GM19025 (cell line): Measurements from ENCODE around the gene ABCB11.

Experiments used
- ATAC-seq: cut with Tn5 transposase; IDR thresholded peaks from one replicate; pipeline ENCODE4 v1.9.1; 2021; ENCODE audit warnings: mild to moderate bottlenecking, low read depth, moderate library complexity; ENCODE audit not compliant: unreplicated experiment

The ABCB11 gene

DNA sequence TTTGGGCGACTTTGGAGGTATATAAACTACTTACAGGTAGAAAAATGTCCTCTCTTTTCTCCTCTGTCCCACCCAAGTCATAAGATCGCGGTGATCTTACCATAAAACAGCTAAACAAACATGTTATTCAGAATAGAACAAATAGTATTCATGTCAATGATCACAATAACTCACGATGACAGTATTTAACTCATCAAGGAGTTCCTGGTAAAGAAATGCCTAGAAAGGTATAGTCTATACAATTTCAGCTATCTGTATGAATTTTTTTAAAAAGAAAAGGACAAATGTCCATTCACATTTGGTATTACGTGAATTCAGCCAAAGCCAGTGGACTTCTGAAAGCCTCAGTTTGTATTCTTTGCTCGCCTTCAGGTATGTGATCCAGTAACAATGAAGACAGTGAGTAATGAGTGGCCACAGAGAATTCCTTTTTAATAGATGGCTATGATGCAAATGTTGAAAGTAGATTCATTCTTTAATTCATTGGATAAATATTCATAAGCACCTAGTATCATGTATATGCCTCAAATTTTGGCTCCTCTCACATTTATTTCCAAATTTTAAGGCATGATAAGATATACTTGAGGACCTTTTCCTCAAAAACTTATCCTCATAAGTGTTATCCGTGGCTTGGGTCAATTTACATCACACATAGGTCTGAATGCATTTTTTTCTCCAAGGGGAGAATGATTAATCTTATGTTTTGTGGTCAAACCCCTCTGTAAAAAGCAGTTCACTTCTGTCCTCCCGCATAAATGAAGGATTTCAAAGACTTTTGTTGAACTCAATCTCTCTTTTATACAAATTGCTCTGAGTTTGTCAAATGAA, 20.3 kb downstream of the ABCB11 start:
- no peak for ATAC-seq

DNA sequence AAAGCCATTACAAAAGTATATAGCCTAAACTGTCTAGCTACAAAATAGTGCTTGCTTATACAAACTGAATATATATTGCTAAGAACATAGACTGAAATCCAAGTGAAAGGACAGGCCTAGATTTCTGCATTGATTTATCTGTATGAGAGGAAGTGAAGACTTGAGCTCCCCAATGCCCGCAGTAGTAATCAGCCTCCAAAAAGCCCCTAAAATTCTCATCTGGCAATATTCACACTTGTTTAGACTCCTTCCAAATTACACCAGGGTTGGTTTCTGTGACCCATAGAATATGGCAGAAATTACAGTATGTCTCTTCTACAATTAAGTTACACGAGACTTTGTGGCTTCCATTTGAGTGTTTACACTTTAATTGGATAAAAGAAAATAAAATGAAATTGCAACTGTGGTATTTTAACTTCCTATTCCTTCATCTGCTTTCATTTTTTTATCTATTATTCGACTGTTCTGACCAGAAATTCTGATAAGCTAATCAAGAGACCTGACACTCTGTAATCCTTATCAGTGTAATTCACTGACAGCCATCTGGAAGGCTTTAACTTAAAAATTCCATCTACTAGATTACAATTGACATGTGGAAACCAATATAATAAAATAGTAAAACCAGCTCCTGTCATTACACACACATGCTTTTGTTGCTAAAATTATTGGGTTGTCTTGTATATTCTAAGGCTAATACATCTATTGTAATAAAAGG, 21.1 kb downstream of the ABCB11 start:
- ATAC-seq, result no peak

DNA sequence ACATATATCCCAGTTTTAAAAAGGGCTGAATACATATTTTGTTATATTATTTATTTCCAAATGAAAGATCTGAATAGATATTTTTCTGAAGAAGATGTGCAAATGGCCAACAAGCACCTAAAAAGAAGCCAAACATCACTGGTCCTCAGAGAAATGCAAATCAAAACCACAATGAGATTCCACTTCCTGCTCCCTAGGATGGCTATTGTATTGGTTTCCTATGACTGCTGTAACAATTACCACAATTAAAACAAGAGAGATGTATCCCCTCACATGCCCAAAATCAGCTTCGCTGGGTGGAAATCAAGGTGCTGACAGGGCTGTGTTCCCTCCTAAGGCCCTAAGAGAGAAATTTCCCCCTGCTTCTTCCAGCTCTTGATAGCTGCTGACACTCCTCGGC, 23.2 kb downstream of the ABCB11 start:
- ATAC-seq, result no peak

DNA sequence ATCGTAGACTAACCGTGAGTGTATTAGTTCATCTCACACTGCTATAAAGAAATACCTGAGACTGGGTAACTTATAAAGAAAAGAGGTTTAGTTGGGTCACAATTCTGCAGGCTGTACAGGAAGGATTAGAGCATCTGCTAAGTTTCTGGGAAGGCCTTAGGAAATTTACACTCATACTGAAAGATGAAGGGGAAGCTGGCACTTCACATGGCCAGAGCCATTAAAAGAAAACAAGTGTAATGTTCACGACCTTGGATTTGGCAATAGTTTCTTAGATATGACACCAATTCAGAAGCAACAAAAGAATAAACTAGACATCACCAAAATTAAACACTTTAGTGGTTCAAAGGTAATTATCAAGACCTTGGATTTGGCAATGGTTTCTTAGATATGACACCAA, 23.8 kb downstream of the ABCB11 start:
- no peak for ATAC-seq

DNA sequence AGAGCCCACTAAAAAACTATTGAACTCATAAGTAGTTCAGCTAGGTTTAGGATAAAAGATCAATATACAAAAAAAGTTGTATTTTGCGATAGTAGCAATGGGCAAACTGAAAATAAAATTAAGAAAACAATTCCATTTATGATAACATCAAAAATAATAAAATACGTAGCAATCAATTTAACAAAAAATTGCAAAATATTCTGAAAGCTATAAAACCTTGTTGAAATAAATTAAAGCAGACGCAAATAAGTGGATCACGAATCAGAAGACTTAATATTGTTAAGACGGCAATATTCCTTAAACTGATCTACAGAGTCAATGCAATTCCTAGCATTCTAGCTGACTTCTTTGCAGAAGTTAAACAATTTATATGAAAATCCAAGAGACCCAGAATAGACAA, 24.5 kb downstream of the ABCB11 start:
- ATAC-seq, result no peak

DNA sequence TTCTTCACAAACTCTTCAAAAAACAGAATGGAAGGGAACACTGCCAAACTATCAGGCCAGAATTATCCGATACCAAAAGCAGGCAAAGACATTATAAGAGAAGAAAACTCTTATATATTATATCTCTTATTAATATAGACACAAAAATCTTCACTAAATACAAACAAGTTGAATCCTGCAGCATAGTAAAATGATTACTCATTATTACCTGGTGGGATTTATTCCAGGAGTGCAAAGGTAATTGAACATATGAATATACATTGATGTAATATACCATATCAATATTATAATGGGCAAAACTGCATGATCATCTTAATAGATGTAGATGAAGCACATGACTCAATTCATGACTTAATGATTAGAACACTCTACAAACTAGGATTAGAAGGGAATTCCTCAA, 25.1 kb downstream of the ABCB11 start:
- ATAC-seq, result no peak

DNA sequence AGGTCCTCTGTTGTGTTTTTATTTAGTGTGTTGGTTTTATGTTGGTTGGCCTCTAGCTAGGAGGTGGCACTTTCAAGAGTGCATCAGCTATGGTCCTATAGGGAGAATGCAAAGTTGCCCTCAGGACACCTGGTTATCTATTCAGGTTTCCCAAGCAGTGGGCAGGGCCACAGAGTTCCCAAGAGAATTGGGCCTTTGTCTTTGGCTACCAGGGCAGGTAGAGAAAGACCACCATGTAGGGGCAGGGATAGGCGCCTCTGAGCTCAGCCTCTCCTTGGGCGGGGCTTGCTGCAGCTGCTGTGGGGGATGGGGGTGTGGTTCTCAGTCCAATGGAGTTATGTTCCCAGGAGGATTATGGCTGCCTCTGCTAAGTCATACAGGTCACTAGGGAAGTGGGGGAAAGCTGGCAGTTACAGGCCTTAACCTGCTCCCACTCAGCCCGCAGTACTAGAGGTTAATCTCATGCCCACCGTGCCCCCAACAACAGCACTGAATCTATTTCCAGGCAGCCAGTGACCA, 26.0 kb downstream of the ABCB11 start:
- no peak for ATAC-seq

DNA sequence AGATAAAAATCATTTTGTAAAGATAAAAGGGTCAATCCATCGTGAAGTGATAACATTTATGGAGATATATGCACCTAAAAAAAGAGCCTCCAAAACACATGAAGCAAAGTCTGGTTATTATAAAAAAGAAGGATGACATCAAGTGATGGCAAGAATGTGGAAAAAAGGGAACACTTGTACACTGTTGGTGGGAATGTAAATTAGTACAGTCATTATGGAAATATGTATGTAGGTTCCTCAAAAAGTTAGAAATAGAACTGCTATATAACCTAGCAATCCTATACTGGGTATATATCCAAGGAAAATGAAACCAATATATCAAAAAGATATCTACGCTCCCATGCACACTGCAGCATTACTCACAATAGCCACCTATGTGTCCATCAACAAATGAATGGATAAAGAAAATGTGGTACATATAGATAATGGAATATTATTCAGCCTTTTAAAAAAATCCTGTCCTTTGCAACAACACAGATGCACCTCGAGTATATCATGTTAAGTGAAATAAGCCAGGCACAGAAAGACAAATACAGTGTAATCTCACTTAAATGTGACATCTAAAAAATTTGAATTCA, 28.9 kb downstream of the ABCB11 start:
- ATAC-seq, result no peak

DNA sequence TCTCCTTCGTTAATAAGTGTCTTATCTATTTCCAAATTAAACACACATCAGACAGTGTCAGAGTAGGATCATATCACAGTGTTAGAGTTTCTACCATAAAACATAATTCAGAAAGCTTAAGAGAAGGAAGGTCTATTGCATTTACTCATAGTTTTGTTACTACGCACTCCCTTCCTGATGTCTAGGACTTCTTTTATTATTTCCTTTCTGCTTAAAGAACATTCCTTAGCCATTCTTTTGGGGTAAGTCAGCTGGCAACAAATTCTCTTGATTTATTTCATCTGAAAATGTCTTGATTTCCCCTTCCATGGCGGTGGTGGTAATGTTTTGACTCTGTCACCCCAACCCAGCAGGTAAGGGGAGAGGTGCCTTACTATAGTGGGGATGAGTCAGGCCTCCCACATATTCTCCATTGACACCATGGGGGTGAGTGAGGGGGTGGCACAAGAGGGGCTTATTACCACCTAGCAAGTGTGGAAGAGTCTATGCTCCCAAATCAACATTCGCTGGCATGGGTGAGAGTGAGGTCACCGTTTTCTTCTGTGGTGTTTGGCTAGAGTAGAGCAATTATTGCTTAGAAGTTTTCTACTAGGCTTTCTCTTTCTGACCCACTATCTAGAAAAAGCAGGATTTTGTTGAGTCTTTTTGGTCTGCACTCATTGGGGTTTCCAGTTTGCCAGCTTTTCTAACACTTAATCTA, 29.9 kb downstream of the ABCB11 start:
- ATAC-seq, result no peak

DNA sequence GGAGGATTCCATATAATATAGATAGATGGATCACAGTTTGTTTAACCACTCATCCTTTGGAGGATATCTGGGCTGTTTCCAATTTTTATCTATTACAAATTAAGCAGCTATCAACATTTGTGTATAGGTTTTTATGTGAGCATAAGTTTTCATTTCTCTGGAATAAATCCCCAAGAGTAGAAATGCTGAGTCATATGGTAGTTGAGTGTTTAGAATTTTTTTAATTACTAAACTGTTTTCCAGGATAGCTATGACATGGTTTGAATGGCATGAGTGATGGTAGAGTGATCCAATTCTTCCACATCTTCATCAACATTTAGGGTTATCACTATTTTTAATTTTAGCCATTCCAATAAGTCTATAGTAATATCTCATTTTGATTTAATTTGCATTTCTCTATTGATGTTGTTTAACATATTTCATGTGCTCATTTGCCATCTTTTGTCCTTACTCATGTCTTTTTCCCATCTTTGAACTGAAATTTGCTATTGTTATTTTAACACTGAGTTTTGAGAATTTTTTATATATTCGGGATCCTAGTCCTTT, 31.4 kb downstream of the ABCB11 start:
- no peak for ATAC-seq

DNA sequence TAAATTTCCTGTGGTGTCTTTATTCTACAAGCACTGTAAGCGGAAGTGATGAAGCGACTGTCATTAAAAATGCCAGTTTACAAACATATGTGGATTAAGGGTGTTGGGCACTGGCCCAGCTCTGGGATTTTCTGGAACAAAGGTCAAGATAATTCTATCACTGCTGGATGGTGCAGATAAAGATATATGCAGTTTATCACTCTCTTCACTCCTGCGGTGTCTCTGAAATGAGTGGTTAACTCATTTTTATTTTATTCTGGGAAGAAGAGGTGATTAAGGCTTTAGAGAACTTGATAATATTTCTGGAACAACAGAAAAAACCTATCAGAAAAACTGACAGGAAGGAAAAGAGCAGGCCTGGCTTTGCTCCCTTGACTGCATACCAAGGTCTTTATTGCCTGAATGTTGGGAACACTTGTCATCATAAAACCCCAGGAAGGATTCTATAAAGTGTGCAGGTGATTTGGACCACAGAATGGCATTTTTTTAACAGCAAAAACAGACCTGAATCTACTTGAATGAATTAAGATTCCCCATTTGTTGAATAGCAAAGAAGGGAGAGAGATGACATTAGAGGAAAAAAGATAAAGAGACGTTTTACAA, 32.4 kb downstream of the ABCB11 start:
- no peak for ATAC-seq

DNA sequence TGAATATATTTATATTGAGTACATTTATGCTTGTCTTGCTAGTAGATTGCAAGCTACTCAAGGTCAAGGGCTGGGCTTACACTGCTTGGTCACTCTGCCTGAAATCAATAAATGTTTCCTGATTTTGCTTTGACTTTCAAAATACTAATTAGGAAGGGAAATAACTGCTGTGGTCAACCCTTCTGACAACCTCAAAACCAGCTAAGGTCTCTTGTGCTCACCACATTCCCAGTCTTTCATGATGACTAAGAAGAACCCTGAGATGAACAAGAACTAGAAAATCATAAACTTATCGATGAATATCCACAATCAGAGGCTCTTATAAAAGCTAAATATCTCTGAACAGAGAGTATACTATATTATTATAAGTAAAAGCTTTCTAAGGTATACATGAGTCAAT, 33.3 kb downstream of the ABCB11 start:
- ATAC-seq, result no peak

DNA sequence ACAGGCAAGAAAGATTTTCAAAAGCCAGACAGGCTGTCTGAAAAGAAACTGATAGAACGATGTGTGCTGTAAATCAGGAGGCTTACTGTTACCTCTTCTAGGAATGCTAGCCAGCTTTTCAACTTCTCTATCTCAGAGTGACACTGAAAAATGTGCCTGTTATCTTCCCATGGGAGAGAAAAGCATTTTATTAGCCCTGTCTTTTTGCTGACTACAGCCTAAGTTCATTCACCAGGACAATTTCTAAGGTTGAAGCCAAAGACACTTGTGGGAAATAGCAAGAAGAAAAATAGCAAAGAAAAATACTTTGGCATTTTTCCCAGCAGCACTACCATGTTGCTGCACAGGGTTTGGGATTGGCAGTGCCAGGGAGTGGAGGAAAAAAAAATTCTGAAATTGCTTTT, 34.0 kb downstream of the ABCB11 start:
- no peak for ATAC-seq

DNA sequence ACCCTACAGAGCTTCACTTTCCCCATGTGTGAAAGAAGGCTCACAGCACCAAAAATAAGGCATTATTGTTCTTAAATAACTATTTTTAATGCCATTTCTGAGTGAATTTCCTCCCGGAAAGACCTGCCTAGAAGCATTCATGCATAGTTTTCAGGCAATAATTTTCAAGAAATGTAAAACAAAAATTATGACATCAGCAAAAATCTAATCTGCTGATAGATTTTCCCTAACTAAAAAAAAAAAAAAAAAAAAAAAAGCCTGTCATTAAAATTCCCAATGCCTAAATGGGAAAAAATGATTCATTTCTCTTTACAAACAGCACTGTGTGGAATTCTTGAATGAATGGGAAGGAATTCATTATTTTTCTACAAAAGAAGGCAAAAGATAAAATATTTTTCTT, 35.4 kb downstream of the ABCB11 start:
- ATAC-seq, result no peak

DNA sequence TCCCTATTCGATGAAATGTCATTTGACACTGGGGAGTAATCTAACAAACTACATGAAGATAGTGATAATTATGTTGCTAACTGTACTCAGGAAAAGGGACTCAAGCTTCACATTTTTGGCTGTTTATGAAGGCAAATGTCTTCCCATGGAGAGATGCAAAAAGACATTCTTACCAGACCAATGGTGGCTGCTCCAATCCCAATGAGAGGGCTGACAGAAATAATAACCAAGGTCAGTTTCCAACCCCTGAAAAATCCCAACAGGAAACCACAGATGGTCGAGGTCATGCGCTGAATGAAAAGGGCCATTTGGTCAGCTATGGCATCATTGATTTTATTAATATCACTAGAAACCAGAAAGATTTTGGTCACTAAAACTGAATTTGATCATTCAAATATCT, 37.6 kb downstream of the ABCB11 start:
- no peak for ATAC-seq

DNA sequence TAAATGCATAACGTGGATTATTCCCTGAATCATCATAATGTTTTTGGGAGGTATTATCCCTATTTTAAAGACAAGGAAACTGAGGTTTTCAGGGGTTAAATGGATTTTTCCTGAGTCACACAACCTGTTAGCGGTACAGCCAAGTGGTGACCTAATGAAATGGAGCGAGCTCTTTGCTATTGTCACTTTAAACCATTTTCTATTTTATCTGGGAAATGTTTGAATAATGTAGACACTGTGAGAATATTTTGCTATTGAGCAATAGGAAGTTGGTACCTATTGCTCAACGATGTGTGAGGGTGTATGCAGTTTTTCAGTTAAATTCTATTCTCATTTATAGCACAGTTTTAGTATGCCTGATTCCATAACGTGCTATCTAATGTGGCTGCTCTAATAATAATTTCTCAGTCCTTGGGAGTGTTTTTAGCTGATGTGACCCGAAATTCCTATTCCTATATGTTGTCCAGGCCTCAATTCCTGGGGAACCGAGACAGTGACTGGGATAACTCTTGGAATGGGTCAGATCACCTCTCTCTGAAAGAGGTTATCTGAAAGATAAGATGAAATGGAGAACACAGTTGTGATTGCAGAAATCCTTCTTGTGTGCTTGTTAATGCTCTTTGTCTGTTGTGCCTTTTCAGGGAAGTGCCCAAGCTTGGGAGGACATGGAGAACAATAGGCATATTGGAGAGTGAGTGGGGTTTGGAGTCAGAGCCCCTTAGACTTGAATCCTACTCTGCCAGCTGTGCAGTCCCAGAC, 38.4 kb downstream of the ABCB11 start:
- ATAC-seq, result no peak

DNA sequence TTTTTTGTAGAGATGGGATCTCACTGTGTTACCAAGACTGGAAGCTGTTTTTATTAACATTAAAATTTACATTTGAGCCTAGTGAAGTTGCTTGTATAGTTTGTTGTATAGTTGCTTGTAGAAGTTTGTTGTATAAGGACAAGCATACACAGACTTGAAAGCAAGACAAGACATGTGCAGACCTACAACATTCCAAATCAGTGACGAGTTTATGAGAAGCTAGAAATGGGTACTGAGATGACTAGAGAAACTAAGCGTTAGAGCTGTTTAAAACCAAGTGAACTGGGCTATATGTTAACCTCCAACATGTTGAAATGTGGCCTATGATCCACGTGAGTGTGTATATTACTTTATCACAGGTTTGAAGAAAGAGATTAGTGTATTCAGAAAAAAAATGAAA, 39.1 kb downstream of the ABCB11 start:
- no peak for ATAC-seq

DNA sequence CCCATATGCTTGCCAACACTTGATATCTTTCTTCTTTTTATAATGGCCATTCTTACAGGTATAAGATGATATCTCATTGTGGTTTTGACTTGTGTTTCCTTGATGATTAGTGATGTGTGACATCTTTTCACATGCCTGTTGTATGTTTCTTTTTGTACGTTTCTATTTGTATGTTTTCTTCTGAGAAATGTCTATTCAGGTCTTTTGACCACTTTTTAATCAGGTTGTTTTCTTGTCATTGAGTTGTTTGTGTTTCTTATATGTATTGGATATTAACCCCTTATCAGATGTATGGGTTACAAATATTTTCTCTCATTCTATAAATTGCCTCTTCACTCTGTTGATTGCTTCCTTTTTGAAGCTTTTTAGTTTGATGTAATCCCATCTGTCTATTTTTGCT, 42.4 kb downstream of the ABCB11 start:
- no peak for ATAC-seq

DNA sequence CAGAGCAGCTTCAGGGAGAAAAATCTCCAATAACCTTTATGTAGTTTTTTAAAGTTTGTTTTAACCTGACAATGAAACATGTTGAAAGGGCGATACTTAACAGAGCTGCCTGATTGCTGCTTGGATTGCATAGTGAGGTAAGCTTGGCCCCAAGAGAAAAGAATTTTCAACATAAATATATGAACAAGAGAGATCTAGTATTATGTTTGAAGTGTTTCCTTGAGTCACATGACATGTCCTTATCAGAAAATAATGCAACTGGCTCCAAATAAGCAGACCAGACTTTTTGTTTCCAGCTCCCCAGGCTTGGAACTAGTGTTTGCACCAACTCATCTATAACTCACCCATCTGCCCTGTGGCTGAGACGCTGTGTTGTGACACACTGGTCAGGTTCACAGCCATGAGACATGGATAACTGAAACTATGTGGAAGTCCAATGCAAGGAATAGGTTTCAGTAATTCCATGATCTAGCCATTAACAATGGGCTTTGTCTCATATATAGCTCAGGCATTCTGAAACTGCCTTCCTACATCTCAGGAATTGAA, 44.7 kb downstream of the ABCB11 start:
- ATAC-seq, result no peak
